ENCODE measurements around the gene TTLL11.

Gene TTLL11

GRCh38 chr9:122092611-122093506 is at the start of gene TTLL11:
Gene TTLL11 (minus strand): TSS chr9:122093308. CDS start chr9:122093148, 160 bp downstream.
- peak; percentile 72 for DNase-seq (ENCODE audit: low read depth, low spot score)

GRCh38 chr9:122141671-122142070 is 48.6 kb upstream of the TTLL11 start:
- DNase-seq (ENCODE audit: low read depth, low spot score): no peak

GRCh38 chr9:122140368-122141193 is 47.5 kb upstream of the TTLL11 start:
- DNase-seq (ENCODE audit: low read depth, low spot score): no peak

GRCh38 chr9:122138560-122139268 is 45.6 kb upstream of the TTLL11 start:
- no peak for DNase-seq (ENCODE audit: low read depth, low spot score)

GRCh38 chr9:122135529-122135859 is 42.4 kb upstream of the TTLL11 start:
- DNase-seq (ENCODE audit: low read depth, low spot score): no peak

- no peak for DNase-seq (ENCODE audit: low read depth, low spot score)
These were observed 41.9 kb upstream of the TTLL11 start for GRCh38 chr9:122134822-122135528.

GRCh38 chr9:122133984-122134535 is 41.0 kb upstream of the TTLL11 start:
- DNase-seq (ENCODE audit: low read depth, low spot score): no peak

GRCh38 chr9:122133263-122133983 is 40.3 kb upstream of the TTLL11 start:
- no peak for DNase-seq (ENCODE audit: low read depth, low spot score)

GRCh38 chr9:122132539-122132938 is 39.4 kb upstream of the TTLL11 start:
- no peak for DNase-seq (ENCODE audit: low read depth, low spot score)

GRCh38 chr9:122131401-122132001 is 38.4 kb upstream of the TTLL11 start:
- DNase-seq (ENCODE audit: low read depth, low spot score): no peak

- DNase-seq (ENCODE audit: low read depth, low spot score): no peak
These were observed 37.7 kb upstream of the TTLL11 start for GRCh38 chr9:122130837-122131236.

- DNase-seq (ENCODE audit: low read depth, low spot score): no peak
These were observed 36.9 kb upstream of the TTLL11 start for GRCh38 chr9:122129969-122130368.

- no peak for DNase-seq (ENCODE audit: low read depth, low spot score)
These were observed 35.8 kb upstream of the TTLL11 start for GRCh38 chr9:122128969-122129343.

- no peak for DNase-seq (ENCODE audit: low read depth, low spot score)
These were observed 35.2 kb upstream of the TTLL11 start for GRCh38 chr9:122128007-122128968.

- no peak for DNase-seq (ENCODE audit: low read depth, low spot score)
These were observed 34.3 kb upstream of the TTLL11 start for GRCh38 chr9:122127396-122127798.

GRCh38 chr9:122126331-122127261 is 33.5 kb upstream of the TTLL11 start:
- no peak for DNase-seq (ENCODE audit: low read depth, low spot score)

GRCh38 chr9:122125509-122126330 is 32.6 kb upstream of the TTLL11 start:
- no peak for DNase-seq (ENCODE audit: low read depth, low spot score)
